Right lobe of liver (tissue), 4 donors: ENCODE data around the gene POLE.

Experiments used
- CTCF ChIP-seq, 4 donors: fragments of 200-600 bp in 3 of 4; fragments of 450-650 bp in 1 of 4; IDR thresholded peaks; one replicate each; pipeline versions ENCODE4 v1.5.1 to v1.8.0; 2016 to 2022; ENCODE audit warnings: antibody characterized with exemption in 4 of 4, mild to moderate bottlenecking in 2 of 4
- POLR2A ChIP-seq: fragments of 450-650 bp; IDR thresholded peaks from one replicate; pipeline ENCODE4 v1.6.1; 2017; ENCODE audit warnings: antibody characterized with exemption, mild to moderate bottlenecking
- donor health status: DM: no; HTN: no; CAD: no.
- donor health status: DM: no; HTN: no; CAD: no.
- donor health status: DM: no; HTN: yes; CAD: no.

- TF ChIP-seq POLR2A, result no peak
- no peak for TF ChIP-seq CTCF (IDR thresholded peaks at IDR 0.05)
Observed at GRCh38 chr12:132631666-132632065, 55.5 kb downstream of the POLE start.
